Mesendoderm (in vitro differentiated cells): ENCODE data around the gene SLIT3.

Source experiments
- DNase-seq: peaks from one replicate; pipeline ENCODE4 v3.0.0; 2013
- H2AK5ac ChIP-seq: 2 replicates; pipeline ENCODE4 v1.6.1; 2013; ENCODE audit warnings: low read length, inconsistent platforms
- H2BK120ac ChIP-seq: 2 replicates; pipeline ENCODE4 v1.6.1; 2013; ENCODE audit warnings: low read depth, mild to moderate bottlenecking, low read length, moderate library complexity, mixed read lengths
- H2BK15ac ChIP-seq: replicated peaks from 2 replicates; pipeline ENCODE4 v1.6.1; 2013; ENCODE audit warnings: low read depth, mild to moderate bottlenecking, moderate library complexity
- H2BK5ac ChIP-seq: 2 replicates; pipeline ENCODE4 v1.6.1; 2013; ENCODE audit warnings: low read length, inconsistent platforms
- H3K18ac ChIP-seq: 2 replicates; pipeline ENCODE4 v1.6.1; 2013; ENCODE audit warnings: mild to moderate bottlenecking, low read length, mixed read lengths
- H3K23ac ChIP-seq: one replicate; pipeline ENCODE4 v1.6.1; 2013; ENCODE audit warnings: low read length
- H3K27ac ChIP-seq: 2 replicates; pipeline ENCODE4 v1.5.1; 2013; ENCODE audit warnings: low read depth, mild to moderate bottlenecking, inconsistent platforms, low read length, moderate library complexity
- H3K27me3 ChIP-seq: 2 replicates; pipeline ENCODE4 v1.6.1; 2013; ENCODE audit warnings: low read length, control low read depth, mild to moderate bottlenecking, inconsistent platforms; ENCODE audit not compliant: insufficient read depth, poor library complexity
- H3K36me3 ChIP-seq: 2 replicates; pipeline ENCODE4 v1.6.1; 2013; ENCODE audit warnings: low read length, inconsistent platforms; ENCODE audit not compliant: control insufficient read depth, insufficient read depth
- H3K4ac ChIP-seq: one replicate; pipeline ENCODE4 v1.6.1; 2013; ENCODE audit warnings: low read depth, mild to moderate bottlenecking, low read length, moderate library complexity
- H3K4me1 ChIP-seq: 2 replicates; pipeline ENCODE4 v1.6.1; 2013; ENCODE audit warnings: low read depth, low read length, inconsistent platforms; ENCODE audit not compliant: control insufficient read depth
- H3K4me2 ChIP-seq: 2 replicates; pipeline ENCODE4 v1.6.1; 2013; ENCODE audit warnings: low read length
- H3K4me3 ChIP-seq: 2 replicates; pipeline ENCODE4 v1.5.1; 2013; ENCODE audit warnings: mild to moderate bottlenecking, low read length
- H3K56ac ChIP-seq: one replicate; pipeline ENCODE4 v1.6.1; 2013; ENCODE audit warnings: low read length
- H3K79me1 ChIP-seq: 2 replicates; pipeline ENCODE4 v1.6.1; 2013; ENCODE audit warnings: low read length, inconsistent platforms
- H3K79me2 ChIP-seq: 2 replicates; pipeline ENCODE4 v1.6.1; 2013; ENCODE audit warnings: mild to moderate bottlenecking, low read length; ENCODE audit not compliant: control insufficient read depth, insufficient read depth
- H3K9ac ChIP-seq: 2 replicates; pipeline ENCODE4 v1.6.1; 2013; ENCODE audit warnings: low read length, inconsistent platforms
- H4K5ac ChIP-seq: one replicate; pipeline ENCODE4 v1.6.1; 2013; ENCODE audit warnings: low read length
- H4K8ac ChIP-seq: one replicate; pipeline ENCODE4 v1.6.1; 2013; ENCODE audit warnings: low read depth, mild to moderate bottlenecking, control low read depth, low read length, moderate library complexity
- WGBS: extraction: QIAGEN DNeasy Blood & Tissue Kit; methylation state at CpG from one replicate; pipeline ENCODE4 v1.1.7; 2013; ENCODE audit warnings: low lambda C conversion rate, missing lambda C conversion rate; ENCODE audit not compliant: insufficient coverage; ENCODE audit errors: extremely low coverage; 5-methylcytosine and 5-hydroxymethylcytosine counted together

SLIT3 gene

GRCh38 chr5:169064093-169064492 is 236.8 kb downstream of the SLIT3 start:
- no peak overlapping the region for H3K4me2 ChIP-seq
- no peak for DNase-seq

GRCh38 chr5:169063316-169063953 is 237.5 kb downstream of the SLIT3 start:
- Histone ChIP-seq H3K79me2 (no peaks in the 10 kb centered on the region), H3K4ac (no peak overlapping the region), H3K4me2 (no peak overlapping the region), H3K27ac (no peak overlapping the region), H3K4me1 (no peaks in the 10 kb centered on the region), H3K9ac (no peak overlapping the region), H4K5ac (no peak overlapping the region), H2AK5ac (no peak overlapping the region), H3K23ac (no peak overlapping the region), H3K79me1 (no peaks in the 10 kb centered on the region), H2BK5ac (no peak overlapping the region), H3K36me3 (no peaks in the 10 kb centered on the region), H3K4me3 (no peak overlapping the region), H2BK15ac (no peak overlapping the region), H2BK120ac (no peak overlapping the region), H3K56ac (no peak overlapping the region), H3K27me3 (no peaks in the 10 kb centered on the region), H3K18ac (no peak overlapping the region), H4K8ac (no peak overlapping the region)
- DNase-seq = peak; percentile 32
- WGBS = no CpG with 5 or more reads among the region's 12 CpGs

More at GRCh38 chr5:169064093-169064492, 236.8 kb downstream of the SLIT3 start:
- Histone ChIP-seq H4K8ac (no peak overlapping the region), H2BK5ac (no peak overlapping the region), H3K4ac (no peak overlapping the region), H4K5ac (no peak overlapping the region), H2AK5ac (no peak overlapping the region), H3K56ac (no peak overlapping the region), H3K36me3 (no peaks in the 10 kb centered on the region), H3K79me2 (no peaks in the 10 kb centered on the region), H2BK120ac (no peak overlapping the region), H3K18ac (no peak overlapping the region), H3K9ac (no peak overlapping the region), H3K23ac (no peak overlapping the region), H3K79me1 (no peaks in the 10 kb centered on the region), H3K4me3 (no peak overlapping the region), H3K27ac (no peak overlapping the region), H3K4me1 (no peaks in the 10 kb centered on the region), H3K27me3 (no peaks in the 10 kb centered on the region), H2BK15ac (no peak overlapping the region)
- WGBS = no CpG with 5 or more reads among the region's 3 CpGs

- no peak overlapping the region for H3K27ac ChIP-seq
- H3K4me3 ChIP-seq = no peak overlapping the region
- H3K4me2 ChIP-seq = no peak overlapping the region
- no peak overlapping the region for H3K4ac ChIP-seq
- no peak overlapping the region for H4K5ac ChIP-seq
- H2BK5ac ChIP-seq = no peak overlapping the region
- H3K23ac ChIP-seq = no peak overlapping the region
- H2BK15ac ChIP-seq = no peak overlapping the region
- no peaks in the 10 kb centered on the region for H3K79me1 ChIP-seq
- no CpG with 5 or more reads among the region's 2 CpGs for WGBS
- no peak overlapping the region for H3K56ac ChIP-seq
- H3K36me3 ChIP-seq = no peaks in the 10 kb centered on the region
- no peak overlapping the region for H2BK120ac ChIP-seq
- DNase-seq = no peak
- no peaks in the 10 kb centered on the region for H3K4me1 ChIP-seq
- no peak overlapping the region for H4K8ac ChIP-seq
- H3K79me2 ChIP-seq = no peaks in the 10 kb centered on the region
- no peak overlapping the region for H3K9ac ChIP-seq
- no peaks in the 10 kb centered on the region for H3K27me3 ChIP-seq
- H2AK5ac ChIP-seq = no peak overlapping the region
- no peak overlapping the region for H3K18ac ChIP-seq
Observed at GRCh38 chr5:169062690-169063089, 238.2 kb downstream of the SLIT3 start.

- no peak overlapping the region for H3K18ac ChIP-seq
- H3K4ac ChIP-seq = no peak overlapping the region
- H3K4me1 ChIP-seq = no peaks in the 10 kb centered on the region
- H3K23ac ChIP-seq = no peak overlapping the region
- H3K27ac ChIP-seq = no peak overlapping the region
- DNase-seq = no peak
- H4K8ac ChIP-seq = no peak overlapping the region
- H3K79me1 ChIP-seq = no peaks in the 10 kb centered on the region
- H3K27me3 ChIP-seq = no peaks in the 10 kb centered on the region
- no peak overlapping the region for H3K4me2 ChIP-seq
- no peak overlapping the region for H2BK120ac ChIP-seq
- no peak overlapping the region for H3K9ac ChIP-seq
- H2BK15ac ChIP-seq = no peak overlapping the region
- no peaks in the 10 kb centered on the region for H3K36me3 ChIP-seq
- H4K5ac ChIP-seq = no peak overlapping the region
- H3K4me3 ChIP-seq = no peak overlapping the region
- H3K56ac ChIP-seq = no peak overlapping the region
- H2AK5ac ChIP-seq = no peak overlapping the region
- H2BK5ac ChIP-seq = no peak overlapping the region
- no peaks in the 10 kb centered on the region for H3K79me2 ChIP-seq
- WGBS = no CpG with 5 or more reads among the region's 8 CpGs
Observed at GRCh38 chr5:169054506-169054905, 246.4 kb downstream of the SLIT3 start.

GRCh38 chr5:169052207-169052606 is 248.7 kb downstream of the SLIT3 start:
- Histone ChIP-seq H3K27me3 (no peaks in the 10 kb centered on the region), H3K4me3 (no peak overlapping the region), H3K23ac (no peak overlapping the region), H4K8ac (no peak overlapping the region), H3K4me2 (no peak overlapping the region), H3K79me1 (no peaks in the 10 kb centered on the region), H3K36me3 (no peaks in the 10 kb centered on the region), H2BK120ac (no peak overlapping the region), H3K79me2 (no peaks in the 10 kb centered on the region), H3K9ac (no peak overlapping the region), H4K5ac (no peak overlapping the region), H3K27ac (no peak overlapping the region), H2BK5ac (no peak overlapping the region), H3K18ac (no peak overlapping the region), H2AK5ac (no peak overlapping the region), H3K56ac (no peak overlapping the region), H2BK15ac (no peak overlapping the region), H3K4ac (no peak overlapping the region), H3K4me1 (no peaks in the 10 kb centered on the region)
- DNase-seq = no peak
- WGBS = no CpG with 5 or more reads among the region's 3 CpGs

- Histone ChIP-seq H3K9ac (no peak overlapping the region), H3K4me2 (no peak overlapping the region), H3K56ac (no peak overlapping the region), H3K79me1 (no peaks in the 10 kb centered on the region), H3K23ac (no peak overlapping the region), H3K4me3 (no peak overlapping the region), H3K18ac (no peak overlapping the region), H2BK15ac (no peak overlapping the region), H4K8ac (no peak overlapping the region), H3K79me2 (no peaks in the 10 kb centered on the region), H3K4ac (no peak overlapping the region), H3K4me1 (no peaks in the 10 kb centered on the region), H3K27me3 (no peaks in the 10 kb centered on the region), H2BK120ac (no peak overlapping the region), H2BK5ac (no peak overlapping the region), H4K5ac (no peak overlapping the region), H2AK5ac (no peak overlapping the region), H3K36me3 (no peaks in the 10 kb centered on the region), H3K27ac (no peak overlapping the region)
- no peak for DNase-seq
Observed at GRCh38 chr5:169051351-169051750, 249.6 kb downstream of the SLIT3 start.
